Stimulated activated CD8-positive, alpha-beta memory T cell treated with anti-CD3 and anti-CD28 coated beads, Interleukin-4, amount 100 ng/mL, for 24 hours (primary cell): Measurements from ENCODE around the gene ADPRM.
"Not testable (repeated sequence)": the region's sequence is repeated elsewhere in the genome, so short reads cannot be mapped to it uniquely, and the experiment has no call there.

Source experiments
- DNase-seq: peaks from one replicate; pipeline ENCODE4 v3.0.0-alpha.2; 2020; ENCODE audit warnings: low read depth

ADPRM gene

DNA sequence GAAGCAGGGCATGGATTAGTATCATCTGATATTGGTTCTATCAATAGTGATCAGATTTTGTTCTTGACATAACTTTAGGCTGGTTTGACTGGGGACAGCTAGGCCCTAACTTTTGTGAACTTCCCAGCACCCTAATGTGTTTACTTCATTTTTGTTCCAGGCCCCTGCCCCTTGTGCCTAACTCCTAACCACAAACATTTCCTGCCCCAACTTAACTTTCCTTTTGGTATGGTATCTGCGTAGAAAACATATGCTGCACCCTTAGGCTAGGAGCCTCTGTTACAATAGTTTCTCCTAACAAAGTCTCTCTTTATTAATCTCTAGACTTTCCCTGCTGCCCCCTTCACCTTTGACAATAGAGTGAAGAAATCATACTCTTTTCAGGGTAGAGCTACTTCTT, 2.5 kb downstream of the ADPRM start:
- no peak for DNase-seq

DNA sequence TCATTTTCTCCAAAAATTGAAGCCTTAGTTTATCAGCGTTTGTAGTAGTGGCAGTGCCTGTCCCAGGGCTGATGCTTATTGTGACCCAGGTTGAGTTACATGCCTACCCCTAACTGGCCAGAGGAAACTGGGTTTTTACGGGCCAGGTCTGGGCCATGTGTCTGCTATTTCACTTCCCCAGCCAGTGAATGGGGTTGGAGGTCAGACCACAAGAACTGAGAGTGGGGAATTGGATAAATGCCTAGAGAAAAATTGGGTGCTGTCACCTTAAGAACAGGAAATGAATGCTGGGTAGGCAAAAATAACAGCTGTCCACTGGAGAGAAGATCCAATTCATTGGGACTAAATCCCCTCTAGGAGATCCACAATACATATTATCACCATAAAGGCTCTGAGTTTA, 5.2 kb downstream of the ADPRM start:
- DNase-seq = no peak

DNA sequence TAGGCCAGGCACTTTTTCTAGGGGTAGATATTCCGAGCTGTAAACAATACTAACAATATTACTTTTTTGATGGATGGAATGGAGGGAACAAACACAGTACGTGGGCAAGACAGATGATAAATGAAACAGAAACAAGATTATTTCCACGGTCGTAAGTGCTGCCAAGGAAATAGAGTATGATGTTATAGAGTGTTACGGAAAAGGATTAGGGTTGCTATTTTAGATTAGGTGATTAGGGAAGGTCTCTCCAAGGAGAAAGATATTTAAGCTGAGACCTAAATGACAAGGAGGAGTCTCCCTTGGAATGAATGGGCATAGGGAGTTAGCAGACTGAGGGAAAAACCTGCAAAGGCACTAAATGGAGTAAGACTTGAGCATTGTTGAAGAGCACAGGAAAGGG, 8.3 kb downstream of the ADPRM start:
- no peak for DNase-seq

DNA sequence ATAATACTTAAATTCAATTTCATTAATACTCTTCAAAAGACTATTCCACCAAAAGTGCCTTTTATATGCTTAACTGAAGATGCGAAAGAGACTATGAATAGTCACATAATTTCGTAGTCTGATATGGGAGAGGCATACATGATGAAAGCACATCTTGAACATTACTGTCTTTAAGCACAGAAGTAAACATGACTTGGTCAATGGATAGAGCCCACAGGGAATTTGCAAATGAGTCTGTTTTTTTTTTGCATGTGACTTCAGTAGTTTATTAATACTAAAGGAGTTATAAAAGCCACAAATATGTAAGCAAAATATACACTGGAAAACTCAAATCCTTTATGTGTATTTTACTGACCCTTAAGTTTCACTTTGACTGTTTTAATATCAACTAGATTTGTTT, 15.9 kb downstream of the ADPRM start:
- DNase-seq = no peak

DNA sequence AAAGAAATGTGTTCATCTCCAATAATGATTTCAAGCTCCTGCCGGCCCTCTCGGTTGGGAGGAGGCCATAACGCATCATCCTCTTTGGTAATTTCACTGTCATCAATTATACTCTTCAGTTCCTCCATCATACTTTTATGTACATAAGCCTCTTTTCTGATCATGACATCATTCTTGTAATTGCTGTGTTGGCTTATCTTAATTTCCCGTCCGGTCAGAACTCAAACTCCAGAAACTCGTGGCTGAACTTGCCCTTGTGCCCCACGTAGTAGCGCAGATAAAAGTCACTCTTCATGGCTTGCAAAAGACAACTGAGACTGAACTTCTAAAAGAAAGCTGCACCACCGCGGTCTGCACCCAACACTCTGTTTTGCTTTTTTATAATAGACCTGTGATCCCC, 18.8 kb downstream of the ADPRM start:
- no peak for DNase-seq

DNA sequence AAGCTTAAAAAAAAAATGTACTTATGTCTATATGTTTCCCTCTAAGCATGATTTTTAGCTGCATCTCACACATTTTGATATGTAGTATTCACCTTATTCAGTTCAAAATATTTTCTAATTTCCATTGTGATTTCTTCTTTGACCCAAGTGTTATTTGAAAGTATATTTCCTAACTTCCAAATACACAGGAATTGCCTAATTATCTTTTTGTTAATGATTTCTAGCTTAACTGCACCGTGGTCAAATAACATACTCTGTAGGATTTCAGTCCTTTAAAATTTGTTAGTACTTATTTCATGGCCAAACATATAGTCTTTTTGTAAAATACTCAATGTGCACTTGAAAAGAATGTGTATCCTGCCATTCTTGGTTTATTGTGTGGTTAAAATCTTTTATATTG, 21.2 kb downstream of the ADPRM start:
- no peak for DNase-seq

DNA sequence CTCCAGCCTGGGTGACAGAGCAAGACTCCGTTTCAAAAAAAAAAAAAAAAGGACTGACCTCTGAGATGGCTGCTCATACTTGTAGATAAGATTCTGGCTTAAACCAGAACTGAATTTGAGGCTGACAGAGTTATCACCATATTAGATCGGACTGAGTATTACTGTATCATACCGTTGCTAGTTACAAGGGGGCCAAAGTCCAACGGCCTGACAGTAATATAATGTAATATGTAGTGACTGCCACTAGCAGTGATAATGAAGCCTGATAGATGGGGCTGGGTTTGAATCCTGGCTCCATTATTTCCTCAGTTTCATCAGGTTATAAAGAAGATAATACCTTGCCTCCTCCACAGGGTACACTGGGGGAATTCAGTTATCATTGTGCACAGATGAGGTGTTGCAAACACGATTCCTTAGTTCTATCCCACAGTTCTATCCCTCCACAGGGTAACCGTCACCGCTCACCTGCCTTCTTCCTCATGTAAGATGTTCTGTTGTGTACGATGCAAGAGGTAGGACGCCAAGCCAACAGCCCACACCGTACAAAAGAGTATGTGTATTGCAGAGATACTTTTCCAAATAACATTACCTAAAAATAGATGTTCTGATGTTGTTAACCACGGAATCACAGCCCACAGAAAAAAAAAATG, 27.3 kb downstream of the ADPRM start:
- DNase-seq = no peak

DNA sequence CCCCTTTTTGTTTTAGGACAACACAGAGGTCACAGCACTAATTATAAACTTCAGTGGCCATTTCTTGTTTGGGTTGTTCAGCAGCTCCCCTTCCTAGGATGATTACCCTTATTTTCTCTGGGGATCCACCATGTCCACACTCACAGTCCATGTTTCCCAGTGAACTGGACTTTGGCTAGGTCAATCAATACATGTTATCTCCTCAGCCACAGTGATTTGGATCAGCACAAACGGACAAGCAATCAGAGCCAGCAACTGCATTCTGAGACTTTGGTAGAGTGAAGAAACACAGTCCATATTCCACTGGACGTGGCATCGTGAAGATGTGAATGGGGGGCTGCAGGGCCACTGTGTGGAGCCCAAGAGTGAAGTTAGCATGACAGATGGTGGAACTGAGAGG, 27.9 kb downstream of the ADPRM start:
- no peak for DNase-seq

DNA sequence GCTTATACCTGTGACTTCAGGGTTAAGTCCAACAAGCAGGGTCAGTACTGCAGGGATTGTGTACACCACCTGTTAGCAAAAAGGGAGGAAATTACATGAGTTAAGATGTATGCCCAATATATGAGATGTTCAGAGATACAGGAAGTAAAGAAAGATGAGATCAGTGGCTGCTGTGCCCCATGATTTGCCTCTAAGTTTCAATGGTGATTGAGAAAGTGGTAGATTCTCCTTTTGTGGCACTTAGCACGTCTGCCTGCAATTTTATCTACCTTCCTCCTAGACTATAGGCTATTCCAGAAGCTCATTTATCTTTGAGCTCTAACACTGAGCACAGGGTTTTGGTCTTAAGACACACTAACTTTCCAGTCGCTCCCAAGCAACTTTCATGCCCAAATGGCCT, 28.8 kb downstream of the ADPRM start:
- DNase-seq = no peak

DNA sequence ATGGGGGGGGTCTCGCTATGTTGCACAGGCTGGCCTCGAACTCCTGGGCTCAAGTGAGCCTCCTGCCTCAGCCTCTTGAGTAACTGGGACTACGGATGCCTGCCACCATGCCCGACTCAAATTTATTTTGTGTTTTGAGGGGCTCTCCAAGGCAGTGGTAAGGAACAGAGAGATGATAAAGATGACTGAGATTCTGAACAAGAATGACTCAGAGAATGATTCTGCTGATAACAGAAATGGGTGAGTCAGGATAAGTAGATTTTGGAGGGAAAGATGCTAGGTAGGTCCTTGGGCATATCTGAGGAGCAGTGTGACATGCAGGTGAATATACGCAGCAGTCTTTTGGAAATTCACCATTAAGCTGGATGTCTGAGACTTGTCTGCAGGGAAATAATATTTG, 29.8 kb downstream of the ADPRM start:
- DNase-seq = no peak

DNA sequence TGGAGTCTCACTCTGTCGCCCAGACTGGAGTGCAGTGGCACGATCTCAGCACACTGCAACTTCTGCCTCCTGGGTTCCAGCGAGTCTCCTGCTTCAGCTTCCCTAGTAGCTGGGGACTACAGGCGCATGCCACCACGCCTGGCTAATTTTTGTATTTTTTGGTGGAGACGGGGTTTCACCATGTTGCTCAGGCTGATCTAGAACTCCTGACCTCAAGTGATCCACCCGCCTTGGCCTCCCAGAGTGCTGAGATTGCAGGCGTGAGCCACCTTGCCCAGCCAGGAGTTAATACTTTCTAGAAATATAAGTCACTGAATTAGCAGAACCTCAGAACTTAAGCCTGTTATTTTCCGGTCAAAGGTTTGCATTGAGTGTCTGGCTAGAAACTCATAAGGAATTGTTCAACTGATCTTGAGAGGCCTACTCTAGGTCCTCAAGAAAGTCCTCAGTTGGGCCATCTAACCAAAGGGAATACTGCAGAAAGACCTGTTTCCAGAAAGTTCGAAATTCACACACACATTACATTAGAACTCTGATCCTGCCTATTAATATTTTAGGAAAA, 31.0 kb downstream of the ADPRM start:
- DNase-seq = no peak

DNA sequence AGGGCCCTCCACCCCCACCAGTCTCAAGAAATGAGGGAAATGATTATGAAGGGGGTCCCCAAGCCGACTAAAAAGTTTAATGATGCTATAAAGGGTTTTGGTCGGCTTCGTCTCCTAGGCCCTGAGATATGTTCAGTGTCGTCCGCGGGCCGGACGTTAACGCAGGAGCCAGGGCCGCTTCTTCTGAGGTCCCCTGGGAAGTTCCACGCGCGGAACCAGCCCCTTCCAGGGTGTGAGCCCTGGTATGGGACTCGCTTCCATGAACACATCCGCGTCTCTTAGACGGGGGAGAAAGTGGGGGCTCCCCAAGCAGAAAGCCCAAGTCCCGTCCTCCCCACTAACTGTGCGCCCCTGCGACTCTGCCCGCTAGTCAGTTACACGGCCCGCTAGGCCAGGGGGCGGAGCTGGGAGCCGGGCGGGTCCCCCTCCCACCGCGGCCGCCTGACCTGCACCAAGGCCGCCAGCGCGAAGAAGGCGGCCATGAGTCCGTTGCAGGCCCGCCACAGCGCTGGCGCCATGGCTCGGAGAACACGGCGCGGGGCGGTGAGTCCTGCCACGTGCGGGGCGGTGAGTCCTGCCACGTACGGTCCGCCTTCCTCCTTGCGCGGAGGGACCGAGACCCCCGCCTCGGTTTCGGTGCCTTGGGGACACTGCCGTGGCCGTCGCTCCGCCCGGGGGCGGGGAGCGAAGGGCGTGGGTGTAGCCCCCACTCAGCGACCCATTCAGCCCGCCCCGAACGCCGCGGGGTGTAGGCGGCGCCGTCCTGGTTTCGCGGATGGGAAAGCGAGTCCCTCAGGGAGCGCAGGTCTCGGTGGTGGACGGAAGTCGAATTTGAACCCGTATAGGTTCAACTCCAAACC, 32.2 kb downstream of the ADPRM start, which contains the start of gene TMEM220:
TMEM220 (minus strand) TSS at position 690 of the 860 bp plus-strand sequence; CDS start at position 518, 172 bp downstream.
- DNase-seq = peak; percentile 30

DNA sequence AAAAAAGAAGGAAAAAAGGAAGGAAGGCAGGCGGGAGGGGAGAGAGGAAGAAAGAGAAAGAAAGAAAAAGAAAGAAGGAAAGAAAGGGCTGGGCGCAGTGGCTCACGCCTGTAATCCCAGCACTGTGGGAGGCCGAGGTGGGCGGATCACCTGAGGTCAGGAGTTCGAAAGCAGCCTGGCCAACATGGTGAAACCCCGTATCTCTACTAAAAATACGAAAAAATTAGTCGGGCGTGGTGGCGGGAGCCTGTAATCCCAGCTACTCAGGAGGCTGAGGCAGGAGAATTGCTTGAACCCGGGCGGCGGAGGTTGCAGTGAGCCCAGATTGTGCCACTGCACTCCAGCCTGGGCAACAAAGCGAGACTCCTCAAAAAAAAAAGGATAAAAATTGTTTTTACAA, 32.9 kb downstream of the ADPRM start:
- DNase-seq = not testable (repeated sequence)

DNA sequence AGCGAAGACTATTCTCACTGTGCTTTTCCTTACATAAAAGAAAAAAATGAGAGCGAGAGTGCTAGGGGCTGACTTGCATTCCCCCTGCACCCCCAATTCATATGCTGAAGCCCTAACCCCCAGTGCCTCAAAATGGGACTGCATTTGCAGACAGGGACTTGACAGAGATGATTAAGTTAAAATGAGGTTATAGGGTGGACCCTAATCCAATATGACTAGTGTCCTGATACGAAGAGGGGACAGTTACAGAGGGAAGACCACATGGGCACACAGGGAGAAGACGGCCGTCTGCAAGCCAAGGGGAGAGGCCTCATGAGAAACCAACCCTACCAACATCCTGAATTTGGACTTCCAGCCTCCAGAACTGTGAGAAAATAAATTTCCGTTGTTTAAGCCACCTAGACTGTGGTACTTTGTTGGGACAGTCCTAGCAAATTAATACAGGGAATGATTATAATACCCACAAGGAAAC, 34.0 kb downstream of the ADPRM start:
- no peak for DNase-seq

DNA sequence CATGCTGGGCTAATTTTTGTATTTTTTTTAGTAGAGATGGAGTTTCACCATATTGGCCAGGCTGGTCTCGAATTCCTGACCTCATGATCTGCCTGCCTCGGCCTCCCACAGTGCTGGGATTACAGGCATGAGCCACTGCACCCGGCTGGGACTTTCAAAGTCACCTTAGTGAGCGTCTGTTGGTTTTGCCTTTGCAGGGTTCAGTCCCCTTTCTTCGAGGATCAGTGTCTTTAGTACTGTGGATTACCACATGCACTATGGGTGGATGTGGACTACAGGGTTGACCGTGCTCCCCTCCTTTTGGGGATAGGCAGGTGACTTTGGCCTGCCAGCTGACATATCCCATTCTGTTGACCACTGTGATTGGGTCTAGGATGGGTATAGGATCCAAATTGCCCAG, 34.7 kb downstream of the ADPRM start:
- not testable (repeated sequence) for DNase-seq

DNA sequence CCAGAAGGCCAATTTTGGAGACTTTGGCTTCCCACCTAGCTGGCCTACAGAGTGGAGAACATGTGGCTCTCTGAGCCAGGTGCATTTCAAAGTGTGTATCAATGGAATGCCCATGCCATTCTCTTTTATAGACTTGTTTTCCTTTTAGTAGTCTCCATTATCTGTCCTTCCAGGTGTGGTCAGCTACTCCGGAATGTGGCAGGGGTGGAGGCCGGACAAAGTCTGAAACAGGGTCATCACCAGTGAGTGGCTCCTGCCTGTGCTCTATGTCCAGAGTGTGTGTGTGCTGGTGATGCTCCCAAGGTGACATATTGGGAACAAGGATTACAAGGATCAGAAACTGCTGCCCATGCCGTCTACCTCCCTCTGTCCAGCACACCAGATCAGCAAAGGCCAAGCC, 36.3 kb downstream of the ADPRM start:
- no peak for DNase-seq

DNA sequence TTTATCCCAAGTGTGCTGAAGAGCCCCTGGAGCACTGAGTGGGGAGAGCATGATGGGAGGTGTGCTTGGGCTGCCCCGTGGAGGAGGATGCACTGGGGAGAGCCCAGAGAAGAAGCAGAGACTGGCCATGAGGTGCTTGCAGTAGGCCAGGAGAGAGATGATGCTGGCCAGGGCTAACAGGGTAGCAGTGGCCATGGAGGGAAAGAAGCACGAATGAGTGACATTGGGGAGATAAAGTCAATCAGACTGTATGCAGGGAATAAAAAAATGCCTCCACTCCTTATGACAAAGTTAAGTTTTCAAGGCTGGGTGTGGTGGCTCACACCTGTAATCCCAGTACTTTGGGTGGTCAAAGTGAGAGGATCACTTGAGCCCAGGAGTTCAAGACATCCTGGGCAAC, 37.9 kb downstream of the ADPRM start:
- no peak for DNase-seq

DNA sequence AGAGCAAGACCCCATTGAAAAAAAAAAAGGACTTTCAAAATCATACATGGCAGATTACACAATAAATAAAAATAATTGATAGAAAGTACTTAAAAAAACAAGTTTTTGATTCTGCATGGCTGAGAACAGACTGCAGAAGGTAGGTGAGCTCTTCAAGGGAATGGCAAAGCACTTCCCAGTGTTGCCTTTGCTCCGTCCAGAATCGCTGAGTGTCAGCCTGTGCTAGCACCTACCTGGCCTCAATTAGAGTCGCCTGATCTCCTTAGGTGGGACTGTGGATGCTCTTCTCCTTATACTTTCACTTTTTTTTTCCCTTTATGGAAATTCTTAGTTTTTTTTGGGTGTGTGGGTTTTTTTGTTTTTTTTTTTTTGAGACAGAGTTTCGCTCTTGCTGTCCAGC, 38.4 kb downstream of the ADPRM start:
- DNase-seq = no peak

DNA sequence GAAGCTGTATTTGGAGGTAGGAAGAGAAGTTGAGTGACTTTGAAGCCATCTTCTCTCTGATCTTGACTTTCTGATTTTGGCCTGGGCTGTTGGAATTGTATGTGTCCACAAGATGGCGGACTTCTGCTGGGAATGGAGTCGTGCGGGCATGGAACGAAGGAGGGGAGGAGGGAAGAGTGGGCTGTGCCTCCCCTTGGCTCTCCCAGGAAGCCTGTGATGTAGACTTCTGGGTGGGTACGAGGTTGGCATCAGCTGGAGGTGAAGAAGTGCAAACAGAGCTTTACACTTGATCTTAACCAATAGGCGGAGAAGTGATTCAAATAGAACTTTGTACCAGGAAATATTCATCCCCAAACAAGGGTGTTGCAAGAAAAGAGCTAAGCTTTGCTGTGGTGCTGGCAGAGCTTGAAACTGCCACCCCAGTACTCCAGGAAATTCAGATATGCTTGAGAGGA, 39.8 kb downstream of the ADPRM start:
- DNase-seq = no peak

DNA sequence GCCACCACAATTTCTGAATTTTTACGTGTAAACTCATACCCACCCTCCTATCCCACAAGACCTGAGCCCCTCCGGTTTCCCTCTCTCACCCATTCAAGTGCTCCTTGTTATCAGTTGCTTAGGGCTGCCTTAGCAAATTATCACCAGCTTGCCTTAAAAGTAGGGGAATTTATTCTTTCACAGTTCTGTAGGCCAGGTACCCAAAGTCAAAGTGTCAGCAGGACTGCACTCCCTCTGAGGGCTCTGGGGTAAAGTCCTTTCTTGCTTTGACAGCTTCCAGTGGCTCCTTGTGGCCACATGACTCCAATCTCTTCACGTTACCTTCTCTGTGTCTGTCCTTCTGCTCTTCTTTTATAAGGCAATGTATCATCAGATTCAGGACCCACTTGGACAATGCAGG, 40.3 kb downstream of the ADPRM start:
- no peak for DNase-seq

DNA sequence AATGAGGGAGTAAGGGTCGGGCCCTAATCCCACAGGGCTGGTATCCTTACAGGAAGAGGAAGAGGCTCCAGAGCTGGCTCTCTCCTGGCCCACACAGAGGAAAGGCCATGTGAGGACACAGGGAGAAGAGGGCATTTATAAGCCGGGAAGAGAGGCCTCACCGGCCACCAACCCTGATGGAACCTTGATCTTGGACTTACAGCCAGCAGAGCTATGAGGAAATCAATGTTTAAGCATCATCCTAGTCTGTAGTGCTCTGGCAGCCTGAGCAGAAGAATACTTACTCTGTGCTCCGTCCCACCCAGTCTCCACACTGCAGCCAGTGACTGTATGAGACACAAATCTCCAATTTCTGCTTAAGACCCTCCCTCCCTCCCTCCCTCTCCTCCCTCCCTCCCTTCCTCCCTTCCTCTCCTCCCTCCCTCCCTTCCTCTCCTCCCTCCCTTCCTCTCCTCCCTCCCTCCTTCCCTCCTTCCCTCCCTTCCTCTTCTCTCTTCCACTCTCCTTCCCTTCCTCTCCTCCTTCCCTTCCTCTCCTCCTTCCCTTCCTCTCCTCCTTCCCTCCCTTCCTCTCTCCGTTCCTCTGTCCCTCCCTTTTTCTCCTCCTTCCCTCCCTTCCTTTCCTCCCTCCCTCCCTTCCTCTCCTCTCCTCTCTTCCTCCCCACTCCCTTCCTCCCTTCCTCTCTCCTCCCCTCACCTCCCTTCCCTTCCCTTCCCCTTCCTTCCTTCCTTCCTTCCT, 41.3 kb downstream of the ADPRM start:
- no peak for DNase-seq

DNA sequence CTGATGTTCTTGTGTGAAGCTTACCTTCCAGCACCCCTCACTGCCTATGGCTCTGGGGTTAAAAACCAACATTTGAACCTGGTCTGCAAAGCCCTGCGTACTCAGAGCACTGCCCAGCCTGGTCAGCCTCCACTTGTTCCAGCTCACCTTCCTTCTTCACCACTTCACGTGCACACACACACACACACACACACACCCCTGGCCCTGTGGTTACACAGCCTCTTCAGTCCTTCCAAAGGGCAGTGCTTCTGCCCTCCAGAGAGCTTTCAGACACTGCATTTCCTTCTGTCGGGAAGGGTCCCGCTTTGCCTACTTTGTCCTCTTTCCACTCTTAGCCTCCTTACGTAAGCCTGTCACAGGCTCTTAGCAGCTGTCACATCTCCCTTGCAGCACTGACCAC, 42.0 kb downstream of the ADPRM start:
- DNase-seq = no peak
